ENCODE data around the gene RBSN. TPM values are rescaled to one million over a fixed set of nuclear protein-coding genes. Genes with fewer than 3 reads are reported as not detected.

Gene RBSN
- total and polyA plus RNA-seq, 2 experiments from 2014 or later: 10.6 to 26.5 TPM

- Mint-ChIP-seq H3K4me3 (no peak overlapping the region), H3K36me3 (ENCODE audit: low read depth) (no peaks in the 10 kb centered on the region), H3K27ac (no peak overlapping the region), H3K27me3 (ENCODE audit: insufficient read depth, low read depth, poor library complexity) (peaks cover 8% of the 10 kb centered on the region), H3K4me1 (peaks cover 17% of the 10 kb centered on the region), H3K9me3 (no peaks in the 10 kb centered on the region)
- TF ChIP-seq EZH2phosphoT487 (IDR thresholded peaks at IDR 0.05; ENCODE audit: unreplicated experiment) (no peak), STAT1 (IDR thresholded peaks at IDR 0.05; ENCODE audit: unreplicated experiment) (no peak), ETS1 (IDR thresholded peaks at IDR 0.05) (no peak), CREB1 (CRISPR knock-in tag; IDR thresholded peaks at IDR 0.05; ENCODE audit: low read depth) (no peak), JUNB (IDR thresholded peaks at IDR 0.05; ENCODE audit: unreplicated experiment) (no peak), REST (IDR thresholded peaks at IDR 0.05; ENCODE audit: unreplicated experiment) (no peak), CTCF (conservative IDR thresholded peaks at IDR 0.05; ENCODE audit: low read depth in 2 of 2) (no peak), ZNF331 (CRISPR knock-in tag; IDR thresholded peaks at IDR 0.05; ENCODE audit: low read depth) (no peak), POLR2AphosphoS5 (IDR thresholded peaks at IDR 0.05; ENCODE audit: low read depth) (no peak), NANOG (IDR thresholded peaks at IDR 0.05; ENCODE audit: borderline replicate concordance) (no peak), EZH2 (IDR thresholded peaks at IDR 0.05; ENCODE audit: low read depth, unreplicated experiment) (no peak), ZNF114 (CRISPR knock-in tag; IDR thresholded peaks at IDR 0.05) (no peak)
- TF ChIP-seq, protein P1, sequence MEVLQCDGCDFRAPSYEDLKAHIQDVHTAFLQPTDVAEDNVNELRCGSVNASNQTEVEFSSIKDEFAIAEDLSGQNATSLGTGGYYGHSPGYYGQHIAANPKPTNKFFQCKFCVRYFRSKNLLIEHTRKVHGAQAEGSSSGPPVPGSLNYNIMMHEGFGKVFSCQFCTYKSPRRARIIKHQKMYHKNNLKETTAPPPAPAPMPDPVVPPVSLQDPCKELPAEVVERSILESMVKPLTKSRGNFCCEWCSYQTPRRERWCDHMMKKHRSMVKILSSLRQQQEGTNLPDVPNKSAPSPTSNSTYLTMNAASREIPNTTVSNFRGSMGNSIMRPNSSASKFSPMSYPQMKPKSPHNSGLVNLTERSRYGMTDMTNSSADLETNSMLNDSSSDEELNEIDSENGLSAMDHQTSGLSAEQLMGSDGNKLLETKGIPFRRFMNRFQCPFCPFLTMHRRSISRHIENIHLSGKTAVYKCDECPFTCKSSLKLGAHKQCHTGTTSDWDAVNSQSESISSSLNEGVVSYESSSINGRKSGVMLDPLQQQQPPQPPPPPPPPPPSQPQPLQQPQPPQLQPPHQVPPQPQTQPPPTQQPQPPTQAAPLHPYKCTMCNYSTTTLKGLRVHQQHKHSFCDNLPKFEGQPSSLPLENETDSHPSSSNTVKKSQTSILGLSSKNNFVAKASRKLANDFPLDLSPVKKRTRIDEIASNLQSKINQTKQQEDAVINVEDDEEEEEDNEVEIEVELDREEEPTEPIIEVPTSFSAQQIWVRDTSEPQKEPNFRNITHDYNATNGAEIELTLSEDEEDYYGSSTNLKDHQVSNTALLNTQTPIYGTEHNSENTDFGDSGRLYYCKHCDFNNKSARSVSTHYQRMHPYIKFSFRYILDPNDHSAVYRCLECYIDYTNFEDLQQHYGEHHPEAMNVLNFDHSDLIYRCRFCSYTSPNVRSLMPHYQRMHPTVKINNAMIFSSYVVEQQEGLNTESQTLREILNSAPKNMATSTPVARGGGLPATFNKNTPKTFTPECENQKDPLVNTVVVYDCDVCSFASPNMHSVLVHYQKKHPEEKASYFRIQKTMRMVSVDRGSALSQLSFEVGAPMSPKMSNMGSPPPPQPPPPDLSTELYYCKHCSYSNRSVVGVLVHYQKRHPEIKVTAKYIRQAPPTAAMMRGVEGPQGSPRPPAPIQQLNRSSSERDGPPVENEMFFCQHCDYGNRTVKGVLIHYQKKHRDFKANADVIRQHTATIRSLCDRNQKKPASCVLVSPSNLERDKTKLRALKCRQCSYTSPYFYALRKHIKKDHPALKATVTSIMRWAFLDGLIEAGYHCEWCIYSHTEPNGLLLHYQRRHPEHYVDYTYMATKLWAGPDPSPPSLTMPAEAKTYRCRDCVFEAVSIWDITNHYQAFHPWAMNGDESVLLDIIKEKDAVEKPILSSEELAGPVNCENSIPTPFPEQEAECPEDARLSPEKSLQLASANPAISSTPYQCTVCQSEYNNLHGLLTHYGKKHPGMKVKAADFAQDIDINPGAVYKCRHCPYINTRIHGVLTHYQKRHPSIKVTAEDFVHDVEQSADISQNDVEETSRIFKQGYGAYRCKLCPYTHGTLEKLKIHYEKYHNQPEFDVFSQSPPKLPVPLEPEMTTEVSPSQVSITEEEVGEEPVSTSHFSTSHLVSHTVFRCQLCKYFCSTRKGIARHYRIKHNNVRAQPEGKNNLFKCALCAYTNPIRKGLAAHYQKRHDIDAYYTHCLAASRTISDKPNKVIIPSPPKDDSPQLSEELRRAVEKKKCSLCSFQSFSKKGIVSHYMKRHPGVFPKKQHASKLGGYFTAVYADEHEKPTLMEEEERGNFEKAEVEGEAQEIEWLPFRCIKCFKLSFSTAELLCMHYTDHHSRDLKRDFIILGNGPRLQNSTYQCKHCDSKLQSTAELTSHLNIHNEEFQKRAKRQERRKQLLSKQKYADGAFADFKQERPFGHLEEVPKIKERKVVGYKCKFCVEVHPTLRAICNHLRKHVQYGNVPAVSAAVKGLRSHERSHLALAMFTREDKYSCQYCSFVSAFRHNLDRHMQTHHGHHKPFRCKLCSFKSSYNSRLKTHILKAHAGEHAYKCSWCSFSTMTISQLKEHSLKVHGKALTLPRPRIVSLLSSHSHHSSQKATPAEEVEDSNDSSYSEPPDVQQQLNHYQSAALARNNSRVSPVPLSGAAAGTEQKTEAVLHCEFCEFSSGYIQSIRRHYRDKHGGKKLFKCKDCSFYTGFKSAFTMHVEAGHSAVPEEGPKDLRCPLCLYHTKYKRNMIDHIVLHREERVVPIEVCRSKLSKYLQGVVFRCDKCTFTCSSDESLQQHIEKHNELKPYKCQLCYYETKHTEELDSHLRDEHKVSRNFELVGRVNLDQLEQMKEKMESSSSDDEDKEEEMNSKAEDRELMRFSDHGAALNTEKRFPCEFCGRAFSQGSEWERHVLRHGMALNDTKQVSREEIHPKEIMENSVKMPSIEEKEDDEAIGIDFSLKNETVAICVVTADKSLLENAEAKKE (CRISPR knock-in tag; IDR thresholded peaks at IDR 0.05): no peak
- peaks cover 14% of the 10 kb centered on the region; the same call in 1 of the 2 replicates for H3K4me1 ChIP-seq (ENCODE audit: insufficient read depth)
- ATAC-seq (no peak), DNase-seq (ENCODE audit: low spot score) (no peak)
- H3F3A ChIP-seq (replicated peaks; ENCODE audit: low read depth): no peaks in the 10 kb centered on the region
- H3K36me3 ChIP-seq (ENCODE audit: insufficient read depth): no peaks in the 10 kb centered on the region
- H3K4me2 ChIP-seq: no peak overlapping the region
- H4K20me1 ChIP-seq (replicated peaks; ENCODE audit: insufficient read depth): no peaks in the 10 kb centered on the region
- H3K9me2 ChIP-seq (ENCODE audit: insufficient read depth): no peaks in the 10 kb centered on the region
- no peak overlapping the region for H2AFZ ChIP-seq
- H3K27ac ChIP-seq (ENCODE audit: low read depth): no peak overlapping the region
- H3K27me3 ChIP-seq (ENCODE audit: insufficient read depth): no peaks in the 10 kb centered on the region
- no peaks in the 10 kb centered on the region for H3K79me2 ChIP-seq (replicated peaks; ENCODE audit: insufficient read depth)
- H3K4me3 ChIP-seq: no peak overlapping the region
Measured at GRCh38 chr3:15108869-15109268, 9.9 kb upstream of the RBSN start.

Measured in GM23338 (cell line).